ENCODE data around the gene INPP4B.

Gene INPP4B

DNA sequence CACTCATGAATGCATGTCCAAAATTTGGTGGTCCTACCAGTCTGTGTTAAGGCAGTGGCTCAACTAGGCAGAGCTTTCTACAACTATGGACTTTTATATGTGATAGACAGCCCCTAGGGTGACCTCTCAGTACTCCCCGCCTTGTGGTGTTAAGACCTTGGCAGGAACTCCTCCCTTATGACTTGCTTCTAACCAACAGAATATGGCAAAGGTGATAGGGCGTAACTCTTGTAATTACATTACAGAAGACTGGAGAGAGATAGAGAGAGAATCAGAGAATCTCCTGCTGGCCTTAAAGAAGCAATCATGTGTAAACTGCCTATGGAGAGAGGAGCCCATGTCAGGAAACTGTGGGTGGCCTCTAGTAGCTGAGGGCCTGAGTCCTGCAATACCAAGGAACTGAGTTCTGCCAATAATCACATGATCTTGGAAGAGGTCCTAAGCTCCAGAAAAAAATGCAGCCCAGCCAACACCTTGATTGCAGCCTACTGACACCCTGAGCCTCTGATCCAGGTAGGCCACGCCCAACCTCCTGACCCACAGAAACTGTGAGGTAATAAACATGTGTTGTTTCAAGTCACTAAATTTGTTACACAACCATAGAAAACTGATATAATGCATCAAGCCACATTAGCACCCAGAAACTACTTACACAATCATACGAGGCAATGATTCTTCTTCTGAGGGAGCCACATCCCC lies 68.9 kb downstream of the INPP4B start:
- Histone ChIP-seq H3K9ac (ENCODE audit: low read length) (no peak overlapping the region), H3K36me3 (ENCODE audit: control insufficient read depth in 1 of 2, insufficient read depth in 2 of 2, low read depth in 1 of 2, low read length in 2 of 2) (no peaks in the 10 kb centered on the region), H3K23ac (ENCODE audit: low read length in 2 of 2) (no peak overlapping the region), H2BK5ac (ENCODE audit: low read depth, low read length, poor library complexity, severe bottlenecking) (no peak overlapping the region), H3K4ac (ENCODE audit: low read depth in 1 of 2, low read length in 2 of 2) (no peak overlapping the region), H4K8ac (ENCODE audit: low read length) (no peak overlapping the region), H3K4me2 (ENCODE audit: low read length, poor library complexity, severe bottlenecking) (no peak overlapping the region), H2BK15ac (ENCODE audit: low read depth, poor library complexity, severe bottlenecking) (no peak overlapping the region), H3K18ac (ENCODE audit: low read depth in 1 of 2, low read length in 2 of 2) (no peak overlapping the region), H3K4me1 (ENCODE audit: control insufficient read depth, insufficient read depth, low read depth, low read length) (no peaks in the 10 kb centered on the region), H3K4me3 (ENCODE audit: insufficient read depth in 1 of 2, low read depth in 1 of 2, low read length in 2 of 2) (no peak overlapping the region), H2BK120ac (ENCODE audit: low read depth, low read length) (no peak overlapping the region), H3K27ac (ENCODE audit: low read length, poor library complexity, severe bottlenecking) (no peak overlapping the region), H2AK5ac (ENCODE audit: low read length, severe bottlenecking) (no peak overlapping the region), H2AFZ (ENCODE audit: low read depth, low read length) (no peak overlapping the region), H3K27me3 (ENCODE audit: control insufficient read depth in 1 of 2, insufficient read depth in 1 of 2, low read length in 2 of 2) (no peaks in the 10 kb centered on the region), H3K79me1 (replicated peaks; ENCODE audit: low read length, poor library complexity, severe bottlenecking) (no peaks in the 10 kb centered on the region), H3K9me3 (ENCODE audit: control insufficient read depth, low read length) (no peaks in the 10 kb centered on the region), H3K14ac (ENCODE audit: low read length in 2 of 2) (no peak overlapping the region), H2BK12ac (ENCODE audit: low read length in 2 of 2) (no peak overlapping the region), H4K91ac (ENCODE audit: low read length) (no peak overlapping the region)
- WGBS = 81% methylated on average over 3 of the region's 4 CpGs
- no peak for DNase-seq

- no peak overlapping the region for H3K27ac ChIP-seq (ENCODE audit: low read length, poor library complexity, severe bottlenecking)
- 100% methylated on average over 2 of the region's 2 CpGs for WGBS
- H2BK5ac ChIP-seq (ENCODE audit: low read depth, low read length, poor library complexity, severe bottlenecking) = no peak overlapping the region
- H2AK5ac ChIP-seq (ENCODE audit: low read length, severe bottlenecking) = no peak overlapping the region
- H3K4me1 ChIP-seq (ENCODE audit: control insufficient read depth, insufficient read depth, low read depth, low read length) = no peaks in the 10 kb centered on the region
- no peak overlapping the region for H3K18ac ChIP-seq (ENCODE audit: low read depth in 1 of 2, low read length in 2 of 2)
- no peaks in the 10 kb centered on the region for H3K9me3 ChIP-seq (ENCODE audit: control insufficient read depth, low read length)
- H3K79me1 ChIP-seq (replicated peaks; ENCODE audit: low read length, poor library complexity, severe bottlenecking) = no peaks in the 10 kb centered on the region
- H4K8ac ChIP-seq (ENCODE audit: low read length) = no peak overlapping the region
- H3K4me3 ChIP-seq (ENCODE audit: insufficient read depth in 1 of 2, low read depth in 1 of 2, low read length in 2 of 2) = no peak overlapping the region
- H3K14ac ChIP-seq (ENCODE audit: low read length in 2 of 2) = no peak overlapping the region
- H4K91ac ChIP-seq (ENCODE audit: low read length) = no peak overlapping the region
- no peaks in the 10 kb centered on the region for H3K27me3 ChIP-seq (ENCODE audit: control insufficient read depth in 1 of 2, insufficient read depth in 1 of 2, low read length in 2 of 2)
- H2BK12ac ChIP-seq (ENCODE audit: low read length in 2 of 2) = no peak overlapping the region
- H3K4ac ChIP-seq (ENCODE audit: low read depth in 1 of 2, low read length in 2 of 2) = no peak overlapping the region
- no peak overlapping the region for H2AFZ ChIP-seq (ENCODE audit: low read depth, low read length)
- H3K4me2 ChIP-seq (ENCODE audit: low read length, poor library complexity, severe bottlenecking) = no peak overlapping the region
- no peak overlapping the region for H2BK15ac ChIP-seq (ENCODE audit: low read depth, poor library complexity, severe bottlenecking)
- no peak overlapping the region for H2BK120ac ChIP-seq (ENCODE audit: low read depth, low read length)
- no peak for DNase-seq
- no peaks in the 10 kb centered on the region for H3K36me3 ChIP-seq (ENCODE audit: control insufficient read depth in 1 of 2, insufficient read depth in 2 of 2, low read depth in 1 of 2, low read length in 2 of 2)
- H3K9ac ChIP-seq (ENCODE audit: low read length) = no peak overlapping the region
- no peak overlapping the region for H3K23ac ChIP-seq (ENCODE audit: low read length in 2 of 2)
These were observed 70.1 kb downstream of the INPP4B start for GRCh38 chr4:142776026-142776425.

- Histone ChIP-seq H3K4ac (ENCODE audit: low read depth in 1 of 2, low read length in 2 of 2) (no peak overlapping the region), H3K23ac (ENCODE audit: low read length in 2 of 2) (no peak overlapping the region), H2BK5ac (ENCODE audit: low read depth, low read length, poor library complexity, severe bottlenecking) (no peak overlapping the region), H2BK120ac (ENCODE audit: low read depth, low read length) (no peak overlapping the region), H3K9me3 (ENCODE audit: control insufficient read depth, low read length) (no peaks in the 10 kb centered on the region), H2AFZ (ENCODE audit: low read depth, low read length) (no peak overlapping the region), H2AK5ac (ENCODE audit: low read length, severe bottlenecking) (no peak overlapping the region), H3K4me1 (ENCODE audit: control insufficient read depth, insufficient read depth, low read depth, low read length) (no peaks in the 10 kb centered on the region), H3K79me1 (replicated peaks; ENCODE audit: low read length, poor library complexity, severe bottlenecking) (no peaks in the 10 kb centered on the region), H3K4me2 (ENCODE audit: low read length, poor library complexity, severe bottlenecking) (no peak overlapping the region), H3K36me3 (ENCODE audit: control insufficient read depth in 1 of 2, insufficient read depth in 2 of 2, low read depth in 1 of 2, low read length in 2 of 2) (no peaks in the 10 kb centered on the region), H3K27ac (ENCODE audit: low read length, poor library complexity, severe bottlenecking) (no peak overlapping the region), H3K27me3 (ENCODE audit: control insufficient read depth in 1 of 2, insufficient read depth in 1 of 2, low read length in 2 of 2) (no peaks in the 10 kb centered on the region), H3K18ac (ENCODE audit: low read depth in 1 of 2, low read length in 2 of 2) (no peak overlapping the region), H4K91ac (ENCODE audit: low read length) (no peak overlapping the region), H2BK12ac (ENCODE audit: low read length in 2 of 2) (no peak overlapping the region), H3K14ac (ENCODE audit: low read length in 2 of 2) (no peak overlapping the region), H3K4me3 (ENCODE audit: insufficient read depth in 1 of 2, low read depth in 1 of 2, low read length in 2 of 2) (no peak overlapping the region), H4K8ac (ENCODE audit: low read length) (no peak overlapping the region), H2BK15ac (ENCODE audit: low read depth, poor library complexity, severe bottlenecking) (no peak overlapping the region), H3K9ac (ENCODE audit: low read length) (no peak overlapping the region)
- WGBS = no CpG with 5 or more reads among the region's 2 CpGs
- DNase-seq = no peak
These were observed 72.6 kb downstream of the INPP4B start for GRCh38 chr4:142773505-142773904.

DNA sequence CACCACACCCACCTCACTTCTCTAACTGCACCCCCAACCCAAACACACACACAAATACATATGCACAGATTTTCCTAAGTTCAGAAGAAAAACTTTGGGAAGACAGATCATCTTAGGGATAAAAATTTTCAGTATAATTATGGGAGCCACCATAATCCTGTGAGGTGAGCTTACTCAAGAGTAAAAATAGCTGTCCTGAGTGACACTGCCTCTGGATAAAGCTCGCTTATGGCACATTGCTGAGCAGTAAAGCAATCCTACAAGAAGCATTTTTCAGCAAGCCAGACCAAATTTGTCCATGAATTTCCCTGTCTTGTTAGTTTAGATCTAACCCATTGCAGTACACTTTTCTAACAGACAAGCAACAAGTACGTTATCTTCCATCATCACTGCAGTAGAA lies 83.8 kb downstream of the INPP4B start:
- Histone ChIP-seq H4K91ac (ENCODE audit: low read length) (no peak overlapping the region), H2BK5ac (ENCODE audit: low read depth, low read length, poor library complexity, severe bottlenecking) (no peak overlapping the region), H4K8ac (ENCODE audit: low read length) (no peak overlapping the region), H3K9me3 (ENCODE audit: control insufficient read depth, low read length) (no peaks in the 10 kb centered on the region), H3K23ac (ENCODE audit: low read length in 2 of 2) (no peak overlapping the region), H2BK15ac (ENCODE audit: low read depth, poor library complexity, severe bottlenecking) (no peak overlapping the region), H3K18ac (ENCODE audit: low read depth in 1 of 2, low read length in 2 of 2) (no peak overlapping the region), H3K4me1 (ENCODE audit: control insufficient read depth, insufficient read depth, low read depth, low read length) (no peaks in the 10 kb centered on the region), H3K14ac (ENCODE audit: low read length in 2 of 2) (no peak overlapping the region), H2BK12ac (ENCODE audit: low read length in 2 of 2) (no peak overlapping the region), H2AK5ac (ENCODE audit: low read length, severe bottlenecking) (no peak overlapping the region), H3K4me2 (ENCODE audit: low read length, poor library complexity, severe bottlenecking) (no peak overlapping the region), H3K27me3 (ENCODE audit: control insufficient read depth in 1 of 2, insufficient read depth in 1 of 2, low read length in 2 of 2) (no peaks in the 10 kb centered on the region), H3K4ac (ENCODE audit: low read depth in 1 of 2, low read length in 2 of 2) (no peak overlapping the region), H3K4me3 (ENCODE audit: insufficient read depth in 1 of 2, low read depth in 1 of 2, low read length in 2 of 2) (no peak overlapping the region), H3K9ac (ENCODE audit: low read length) (no peak overlapping the region), H3K79me1 (replicated peaks; ENCODE audit: low read length, poor library complexity, severe bottlenecking) (no peaks in the 10 kb centered on the region), H3K27ac (ENCODE audit: low read length, poor library complexity, severe bottlenecking) (no peak overlapping the region), H2BK120ac (ENCODE audit: low read depth, low read length) (no peak overlapping the region), H2AFZ (ENCODE audit: low read depth, low read length) (no peak overlapping the region), H3K36me3 (ENCODE audit: control insufficient read depth in 1 of 2, insufficient read depth in 2 of 2, low read depth in 1 of 2, low read length in 2 of 2) (no peaks in the 10 kb centered on the region)
- no peak for DNase-seq
- 78% methylated on average over 2 of the region's 2 CpGs for whole genome bisulfite sequencing

Measured in mesenchymal stem cell (in vitro differentiated cells and primary cell).